Activated naive CD8-positive, alpha-beta T cell treated with anti-CD3 and anti-CD28 coated beads, Interleukin-2, amount 10 ng/mL, durations not matched to agents 7 days and 5 days (primary cell): ENCODE measurements around the gene CACNA1C. TPM values are rescaled to one million over a fixed set of nuclear protein-coding genes. Genes with fewer than 3 reads are reported as not detected.

Experiments
- ATAC-seq: fragments of 150-1000 bp; cut with Tn5 transposase; one replicate; pipeline ENCODE4 v1.10.0; 2021; ENCODE audit warnings: low read depth, moderate library complexity
- POLR2A ChIA-PET: fragments of 350-600 bp; sonication (Branson Sonifier 250); formaldehyde crosslinking; loops from one replicate; lab custom pipeline; 2021; ENCODE audit warnings: antibody characterized with exemption; lab: Charles Lee
- DNase-seq: peaks from one replicate; pipeline ENCODE4 v3.0.0; 2021
- H3K27ac Mint-ChIP-seq: one replicate; pipeline ENCODE4 v1.8.0; 2022; ENCODE audit warnings: mild to moderate bottlenecking, mixed read lengths
- H3K27me3 Mint-ChIP-seq: one replicate; pipeline ENCODE4 v1.8.0; 2022; ENCODE audit warnings: mild to moderate bottlenecking, moderate library complexity, mixed read lengths
- H3K36me3 Mint-ChIP-seq: one replicate; pipeline ENCODE4 v1.8.0; 2021; ENCODE audit warnings: mild to moderate bottlenecking, mixed read lengths
- H3K4me1 Mint-ChIP-seq: one replicate; pipeline ENCODE4 v1.8.0; 2021; ENCODE audit warnings: mixed read lengths
- H3K4me3 Mint-ChIP-seq: one replicate; pipeline ENCODE4 v1.8.0; 2022; ENCODE audit warnings: mild to moderate bottlenecking, moderate library complexity, mixed read lengths
- H3K9me3 Mint-ChIP-seq: one replicate; pipeline ENCODE4 v1.8.0; 2021; ENCODE audit warnings: mixed read lengths
- total RNA-seq, 2 experiments: library from RNA; stranded (reverse); gene quantifications; one replicate each; pipeline ENCODE4 v1.2.3, GENCODE V29; 2021

The CACNA1C gene
- total RNA-seq, 2 experiments from 2014 or later, result 0.11 to 0.14 TPM

- no peaks in the 10 kb centered on the region for H3K36me3 Mint-ChIP-seq
- DNase-seq (no peak), ATAC-seq (no peak)
- no peak overlapping the region for H3K27ac Mint-ChIP-seq
- peaks cover 4% of the 10 kb centered on the region for H3K4me1 Mint-ChIP-seq
- POLR2A ChIA-PET, result no interaction called here
- H3K9me3 Mint-ChIP-seq, result no peaks in the 10 kb centered on the region
- peaks cover 26% of the 10 kb centered on the region for H3K27me3 Mint-ChIP-seq
- H3K4me3 Mint-ChIP-seq, result no peak overlapping the region
These were observed 564.6 kb downstream of the CACNA1C start for GRCh38 chr12:2617365-2617764.

- Mint-ChIP-seq H3K36me3 (no peaks in the 10 kb centered on the region), H3K27ac (no peak overlapping the region), H3K9me3 (no peaks in the 10 kb centered on the region), H3K4me3 (no peak overlapping the region), H3K4me1 (peaks cover 4% of the 10 kb centered on the region), H3K27me3 (peaks cover 28% of the 10 kb centered on the region)
- POLR2A ChIA-PET, result no interaction called here
- no peak for ATAC-seq
- DNase-seq, result no peak
These were observed 565.7 kb downstream of the CACNA1C start for GRCh38 chr12:2618291-2618995.

DNA sequence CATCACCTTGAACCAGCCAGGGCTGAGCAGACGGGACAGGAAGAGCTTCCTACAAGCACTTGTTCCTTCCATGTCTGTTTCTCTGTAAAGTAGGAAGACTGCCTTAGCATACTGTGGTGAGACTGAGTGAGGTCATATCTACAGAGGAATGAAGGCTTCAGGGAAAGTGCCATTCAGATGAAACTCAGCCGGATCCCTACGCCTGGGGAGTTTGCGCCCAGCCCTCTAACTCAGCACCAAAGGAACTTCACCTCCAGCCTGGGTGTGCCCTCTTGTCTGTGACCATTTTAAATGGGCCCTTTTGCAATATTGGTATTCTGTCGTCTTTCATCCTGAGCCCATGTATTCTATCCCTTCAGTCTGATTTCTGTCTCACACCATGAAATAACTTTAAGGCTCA lies 566.3 kb downstream of the CACNA1C start:
- no peak for ATAC-seq
- Mint-ChIP-seq H3K4me3 (no peak overlapping the region), H3K4me1 (peaks cover 4% of the 10 kb centered on the region), H3K9me3 (no peaks in the 10 kb centered on the region), H3K27me3 (peaks cover 30% of the 10 kb centered on the region), H3K36me3 (no peaks in the 10 kb centered on the region), H3K27ac (no peak overlapping the region)
- DNase-seq, result no peak
- POLR2A ChIA-PET, result no interaction called here

DNA sequence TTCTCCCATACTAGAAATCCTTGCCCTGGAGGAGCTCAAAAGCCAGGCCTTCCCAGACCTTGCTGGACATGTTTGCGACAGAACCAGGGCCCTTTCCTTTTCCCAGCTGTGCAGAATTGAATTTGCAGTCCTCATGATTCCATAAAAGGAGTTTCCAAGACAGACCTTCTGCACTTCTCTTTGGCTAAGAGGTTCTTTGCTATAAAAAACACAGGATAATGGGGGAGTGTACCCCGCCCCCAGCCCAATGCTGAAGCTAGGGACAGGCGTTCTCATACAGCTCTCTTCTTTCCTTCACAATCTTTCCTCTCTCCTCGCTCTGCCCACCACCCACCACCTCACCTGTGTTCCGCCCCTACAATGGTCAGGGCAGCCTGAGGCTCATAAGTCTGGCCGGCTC lies 569.7 kb downstream of the CACNA1C start:
- Mint-ChIP-seq H3K27ac (no peak overlapping the region), H3K27me3 (peaks cover 33% of the 10 kb centered on the region), H3K36me3 (no peaks in the 10 kb centered on the region), H3K4me3 (no peak overlapping the region), H3K4me1 (peaks cover 2% of the 10 kb centered on the region), H3K9me3 (no peaks in the 10 kb centered on the region)
- DNase-seq (no peak), ATAC-seq (no peak)
- POLR2A ChIA-PET, result no interaction called here

- no peak overlapping the region for H3K27ac Mint-ChIP-seq
These were observed 570.7 kb downstream of the CACNA1C start for GRCh38 chr12:2623472-2623871.

GRCh38 chr12:2624543-2625288 lies 571.9 kb downstream of the CACNA1C start:
- Mint-ChIP-seq H3K9me3 (no peaks in the 10 kb centered on the region), H3K4me1 (peaks cover 4% of the 10 kb centered on the region), H3K27me3 (peaks cover 44% of the 10 kb centered on the region), H3K36me3 (no peaks in the 10 kb centered on the region), H3K4me3 (no peak overlapping the region), H3K27ac (no peak overlapping the region)
- ATAC-seq (no peak), DNase-seq (no peak)
- POLR2A ChIA-PET, result no interaction called here

More at GRCh38 chr12:2623472-2623871, 570.7 kb downstream of the CACNA1C start:
- POLR2A ChIA-PET, result no interaction called here
- peaks cover 4% of the 10 kb centered on the region for H3K4me1 Mint-ChIP-seq
- H3K27me3 Mint-ChIP-seq, result peaks cover 40% of the 10 kb centered on the region
- ATAC-seq, result no peak
- no peak for DNase-seq
- H3K36me3 Mint-ChIP-seq, result no peaks in the 10 kb centered on the region
- no peaks in the 10 kb centered on the region for H3K9me3 Mint-ChIP-seq
- no peak overlapping the region for H3K4me3 Mint-ChIP-seq

GRCh38 chr12:2625289-2625612 lies 572.5 kb downstream of the CACNA1C start:
- DNase-seq, result no peak
- POLR2A ChIA-PET, result no interaction called here
- Mint-ChIP-seq H3K4me3 (no peak overlapping the region), H3K36me3 (no peaks in the 10 kb centered on the region), H3K27me3 (peaks cover 45% of the 10 kb centered on the region), H3K27ac (no peak overlapping the region), H3K9me3 (no peaks in the 10 kb centered on the region), H3K4me1 (peaks cover 4% of the 10 kb centered on the region)
- no peak for ATAC-seq

GRCh38 chr12:2627076-2627834 lies 574.5 kb downstream of the CACNA1C start:
- Mint-ChIP-seq H3K4me1 (peaks cover 4% of the 10 kb centered on the region), H3K9me3 (no peaks in the 10 kb centered on the region), H3K4me3 (no peak overlapping the region), H3K36me3 (no peaks in the 10 kb centered on the region), H3K27me3 (peaks cover 39% of the 10 kb centered on the region), H3K27ac (no peak overlapping the region)
- ATAC-seq (no peak), DNase-seq (no peak)
- POLR2A ChIA-PET, result no interaction called here

GRCh38 chr12:2627835-2628191 lies 575.0 kb downstream of the CACNA1C start:
- ATAC-seq (no peak), DNase-seq (no peak)
- H3K4me1 Mint-ChIP-seq, result peaks cover 4% of the 10 kb centered on the region
- H3K9me3 Mint-ChIP-seq, result no peaks in the 10 kb centered on the region
- no peaks in the 10 kb centered on the region for H3K36me3 Mint-ChIP-seq
- H3K27ac Mint-ChIP-seq, result no peak overlapping the region
- H3K4me3 Mint-ChIP-seq, result no peak overlapping the region
- H3K27me3 Mint-ChIP-seq, result peaks cover 42% of the 10 kb centered on the region
- POLR2A ChIA-PET, result no interaction called here

GRCh38 chr12:2628401-2628800 lies 575.6 kb downstream of the CACNA1C start:
- Mint-ChIP-seq H3K27ac (no peak overlapping the region), H3K27me3 (peaks cover 40% of the 10 kb centered on the region), H3K36me3 (no peaks in the 10 kb centered on the region), H3K4me3 (no peak overlapping the region), H3K4me1 (peaks cover 4% of the 10 kb centered on the region), H3K9me3 (no peaks in the 10 kb centered on the region)
- no peak for ATAC-seq
- POLR2A ChIA-PET, result no interaction called here
- no peak for DNase-seq

- Mint-ChIP-seq H3K9me3 (no peaks in the 10 kb centered on the region), H3K27me3 (peaks cover 38% of the 10 kb centered on the region), H3K27ac (no peak overlapping the region), H3K4me3 (no peak overlapping the region), H3K4me1 (peaks cover 7% of the 10 kb centered on the region), H3K36me3 (no peaks in the 10 kb centered on the region)
- POLR2A ChIA-PET, result no interaction called here
- ATAC-seq, result no peak
- no peak for DNase-seq
These were observed 576.3 kb downstream of the CACNA1C start for GRCh38 chr12:2629051-2629450.

DNA sequence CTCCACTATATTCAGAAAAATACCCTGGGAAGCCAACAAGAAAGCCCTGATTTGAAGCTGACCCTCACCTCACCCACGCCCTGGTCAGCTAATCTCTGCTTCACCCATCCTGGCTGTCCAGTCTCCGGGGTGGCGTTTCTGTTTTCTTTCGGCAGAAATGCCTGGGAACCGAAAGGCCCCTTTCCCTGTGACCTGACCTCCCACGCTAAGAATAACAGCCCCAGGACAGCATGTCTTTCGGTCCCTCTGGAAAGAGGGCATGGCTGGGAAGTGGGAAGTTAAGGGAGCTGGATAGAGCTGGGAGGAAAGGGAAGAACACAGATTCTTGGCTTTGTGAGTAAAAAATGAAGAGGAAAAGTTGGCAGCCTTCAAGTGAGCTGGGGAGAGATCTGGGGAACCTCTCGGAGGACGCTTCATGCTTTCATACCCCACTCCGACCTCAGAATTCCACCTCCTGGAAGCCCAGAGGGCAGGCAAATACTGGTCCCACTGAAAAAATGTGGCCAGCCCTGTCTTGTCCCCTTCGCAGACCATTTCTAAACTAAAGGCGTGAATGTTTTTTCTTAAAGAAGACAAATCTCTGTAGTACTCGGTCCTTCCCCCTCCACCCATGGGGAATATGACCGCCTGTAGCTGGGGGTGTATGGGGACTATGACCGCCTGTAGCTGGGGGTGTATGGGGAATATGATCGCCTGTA lies 579.0 kb downstream of the CACNA1C start:
- POLR2A ChIA-PET, result no interaction called here
- peaks cover 5% of the 10 kb centered on the region for H3K4me1 Mint-ChIP-seq
- H3K27ac Mint-ChIP-seq, result no peak overlapping the region
- ATAC-seq, result no peak
- no peaks in the 10 kb centered on the region for H3K36me3 Mint-ChIP-seq
- peaks cover 39% of the 10 kb centered on the region for H3K27me3 Mint-ChIP-seq
- no peaks in the 10 kb centered on the region for H3K9me3 Mint-ChIP-seq
- no peak overlapping the region for H3K4me3 Mint-ChIP-seq
- no peak for DNase-seq

DNA sequence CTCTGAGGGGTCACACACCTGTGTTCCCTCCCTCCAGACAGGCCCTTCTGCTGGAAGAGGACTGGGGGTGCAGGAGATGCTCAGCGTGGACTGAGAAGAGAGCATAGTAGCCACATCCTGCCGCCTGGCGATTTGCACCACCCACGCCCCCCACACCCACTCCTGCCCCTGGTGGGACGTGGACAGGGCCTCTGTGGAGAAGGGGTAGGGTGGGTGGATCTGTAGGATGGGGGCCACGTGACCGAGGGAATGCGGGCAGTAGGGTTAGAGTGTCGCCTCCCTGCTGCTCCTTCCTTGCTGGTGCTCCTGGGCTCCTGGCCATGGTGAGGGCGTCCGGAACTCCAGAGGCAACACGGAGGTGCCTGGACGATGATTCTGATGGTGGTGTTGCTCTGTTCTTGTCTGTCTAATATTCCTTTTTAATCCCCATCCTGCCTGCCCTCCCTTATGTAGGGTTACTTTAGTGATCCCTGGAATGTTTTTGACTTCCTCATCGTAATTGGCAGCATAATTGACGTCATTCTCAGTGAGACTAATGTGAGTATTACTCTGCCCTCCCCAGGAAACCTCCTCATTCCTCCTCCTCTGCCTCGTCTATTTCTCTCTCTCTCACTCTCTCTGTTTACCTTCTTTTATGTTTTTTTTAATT lies 580.5 kb downstream of the CACNA1C start:
- no peaks in the 10 kb centered on the region for H3K9me3 Mint-ChIP-seq
- DNase-seq, result no peak
- no peak for ATAC-seq
- no peak overlapping the region for H3K4me3 Mint-ChIP-seq
- POLR2A ChIA-PET, result no interaction called here
- no peak overlapping the region for H3K27ac Mint-ChIP-seq
- peaks cover 2% of the 10 kb centered on the region for H3K4me1 Mint-ChIP-seq
- no peaks in the 10 kb centered on the region for H3K36me3 Mint-ChIP-seq
- peaks cover 28% of the 10 kb centered on the region for H3K27me3 Mint-ChIP-seq
